Activated naive CD4-positive, alpha-beta T cell treated with anti-CD3 and anti-CD28 coated beads, Interleukin-2, amount 50 U/mL, for 24 hours (primary cell): Measurements from ENCODE around the gene DCK.
A peak's percentile ranks its signal among the peaks of the same experiment; 100 is the strongest.
"Not testable (repeated sequence)": the region's sequence is repeated elsewhere in the genome, so short reads cannot be mapped to it uniquely, and the experiment has no call there.

Source experiments
- H3K27ac Mint-ChIP-seq: one replicate; pipeline ENCODE4 v1.8.0; 2021; ENCODE audit warnings: mild to moderate bottlenecking, mixed read lengths
- H3K27me3 Mint-ChIP-seq: one replicate; pipeline ENCODE4 v1.8.0; 2021; ENCODE audit warnings: mixed read lengths
- H3K36me3 Mint-ChIP-seq: one replicate; pipeline ENCODE4 v1.8.0; 2021; ENCODE audit warnings: mixed read lengths
- H3K4me1 Mint-ChIP-seq: one replicate; pipeline ENCODE4 v1.8.0; 2021; ENCODE audit warnings: mixed read lengths
- H3K4me3 Mint-ChIP-seq: one replicate; pipeline ENCODE4 v1.8.0; 2021; ENCODE audit warnings: mild to moderate bottlenecking, mixed read lengths
- H3K9me3 Mint-ChIP-seq: one replicate; pipeline ENCODE4 v1.8.0; 2021; ENCODE audit warnings: mixed read lengths

DCK gene

DNA sequence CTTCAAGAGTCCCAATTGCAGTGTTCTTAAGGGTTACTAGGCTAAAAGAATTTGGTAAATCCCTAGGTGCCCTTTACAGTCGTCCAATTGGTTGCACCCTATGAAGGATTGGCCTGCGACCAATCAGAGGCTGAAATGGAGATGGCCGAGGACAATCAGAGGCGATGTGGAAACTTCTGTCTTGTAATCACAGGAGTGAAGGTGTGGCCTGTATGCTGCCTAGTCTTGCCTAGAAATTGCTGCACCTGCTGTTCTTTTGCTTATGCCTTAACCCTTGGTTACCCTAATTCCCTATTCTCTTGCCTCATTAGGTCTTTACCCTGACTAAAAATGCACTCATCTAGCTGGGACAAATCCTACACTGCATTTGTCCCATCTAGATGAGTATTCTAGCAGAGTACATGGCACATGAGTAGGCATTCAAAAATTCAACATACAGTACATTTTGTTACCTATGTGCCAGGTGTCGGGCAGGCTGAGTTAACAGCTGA, 1.0 kb upstream of the DCK start:
- peaks cover 35% of the 10 kb centered on the region for H3K4me1 Mint-ChIP-seq
- H3K4me3 Mint-ChIP-seq, result peak overlapping the region; percentile 94
- H3K27me3 Mint-ChIP-seq, result no peaks in the 10 kb centered on the region
- H3K9me3 Mint-ChIP-seq, result no peaks in the 10 kb centered on the region
- peak overlapping the region; percentile 92 for H3K27ac Mint-ChIP-seq
- no peaks in the 10 kb centered on the region for H3K36me3 Mint-ChIP-seq

DNA sequence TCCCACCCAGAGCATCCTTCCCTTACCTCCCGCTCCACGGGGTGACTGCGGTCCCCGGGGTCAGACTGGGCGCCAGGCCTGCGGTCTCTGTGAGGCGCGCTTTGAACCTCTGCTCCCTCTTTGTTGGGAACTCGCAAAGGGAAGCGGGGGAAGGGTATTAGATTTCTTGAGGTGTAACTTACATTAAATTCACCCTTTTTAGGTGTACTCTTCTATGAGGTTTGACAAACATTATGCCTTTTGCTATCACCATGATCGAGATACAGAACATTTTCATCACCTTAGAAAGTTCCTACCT, 569 bp downstream of the DCK start:
- peak overlapping the region; percentile 91 for H3K27ac Mint-ChIP-seq
- H3K4me1 Mint-ChIP-seq, result peaks cover 50% of the 10 kb centered on the region
- peaks cover 4% of the 10 kb centered on the region for H3K36me3 Mint-ChIP-seq
- peak overlapping the region; percentile 94 for H3K4me3 Mint-ChIP-seq
- H3K27me3 Mint-ChIP-seq, result no peaks in the 10 kb centered on the region
- H3K9me3 Mint-ChIP-seq, result no peaks in the 10 kb centered on the region

DNA sequence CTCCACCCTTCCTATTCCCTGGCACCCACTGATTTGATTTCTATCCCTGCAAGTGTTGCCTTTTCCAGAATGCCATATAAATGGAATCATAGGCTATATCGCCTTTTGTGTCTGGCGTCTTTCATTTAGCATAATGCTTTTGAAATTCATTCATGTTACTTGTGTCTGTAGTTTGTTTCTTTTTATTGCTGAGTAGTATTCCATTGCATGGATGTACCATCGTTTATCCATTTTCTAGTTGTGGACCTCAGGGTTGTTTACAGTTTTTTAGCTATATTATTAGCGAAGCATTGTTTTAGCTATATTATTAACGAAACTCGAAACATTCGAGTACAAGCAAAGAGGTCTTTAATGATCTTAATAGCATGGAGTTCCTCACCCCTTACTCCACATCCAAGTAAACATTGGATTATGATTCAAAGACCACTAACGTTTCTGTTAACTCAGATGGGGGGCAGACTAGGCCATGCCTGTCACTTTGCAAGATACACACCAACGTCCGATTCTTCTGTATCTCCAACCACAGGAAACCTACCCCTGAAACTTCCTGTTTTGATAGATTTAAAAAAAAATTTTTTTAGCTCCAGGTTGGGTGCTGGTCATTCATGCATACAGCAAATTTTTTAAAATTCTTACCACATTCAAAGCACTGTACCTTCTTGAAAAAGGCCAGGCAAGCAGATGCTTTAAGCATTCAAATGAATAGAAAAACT, 1.1 kb downstream of the DCK start:
- Mint-ChIP-seq H3K4me3 (peak overlapping the region; percentile 94), H3K9me3 (no peaks in the 10 kb centered on the region), H3K27me3 (no peaks in the 10 kb centered on the region), H3K36me3 (peaks cover 9% of the 10 kb centered on the region), H3K4me1 (peaks cover 56% of the 10 kb centered on the region), H3K27ac (peak overlapping the region; percentile 91)

DNA sequence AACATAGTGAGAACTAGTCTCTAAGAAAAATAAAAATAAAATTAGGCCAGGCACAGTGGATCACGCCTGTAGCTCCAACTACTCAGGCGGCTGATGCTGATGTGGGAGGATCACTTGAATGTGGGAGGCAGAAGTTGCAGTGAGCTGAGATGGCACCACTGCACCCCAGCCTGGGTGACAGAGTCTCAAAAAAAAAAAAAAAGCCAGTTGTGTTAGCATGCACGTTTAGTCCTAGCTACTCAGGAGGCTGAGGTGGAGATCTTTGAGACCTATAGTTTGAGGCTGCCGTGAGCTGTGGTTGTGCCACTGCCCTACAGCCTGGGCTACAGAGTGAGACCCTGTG, 2.5 kb downstream of the DCK start:
- Mint-ChIP-seq H3K27me3 (no peaks in the 10 kb centered on the region), H3K4me3 (peak overlapping the region; percentile 94), H3K36me3 (peaks cover 23% of the 10 kb centered on the region), H3K9me3 (no peaks in the 10 kb centered on the region), H3K4me1 (peaks cover 70% of the 10 kb centered on the region), H3K27ac (peak overlapping the region; percentile 91)

DNA sequence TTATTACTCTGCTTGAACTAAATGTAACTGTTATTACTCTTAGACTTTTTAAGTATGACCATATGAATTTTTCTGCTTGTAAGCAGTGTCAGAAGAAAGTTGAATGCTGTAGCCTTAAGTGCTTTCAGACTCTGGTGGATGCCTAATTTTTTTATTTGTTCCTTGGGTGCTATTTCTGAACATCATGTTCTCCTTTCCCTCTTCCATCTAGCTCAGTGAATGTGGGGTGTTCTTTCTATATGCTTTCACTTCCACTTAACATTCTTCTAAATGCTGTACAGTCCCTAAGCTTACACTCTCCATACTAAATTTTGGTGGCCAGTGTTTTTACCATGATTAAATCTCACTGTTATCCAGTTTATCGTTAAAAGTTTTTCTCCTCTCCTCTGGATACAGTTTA, 3.6 kb downstream of the DCK start:
- peaks cover 32% of the 10 kb centered on the region for H3K36me3 Mint-ChIP-seq
- peak overlapping the region; percentile 72 for H3K27ac Mint-ChIP-seq
- H3K27me3 Mint-ChIP-seq, result no peaks in the 10 kb centered on the region
- H3K9me3 Mint-ChIP-seq, result peaks cover 3% of the 10 kb centered on the region
- H3K4me3 Mint-ChIP-seq, result peak overlapping the region; percentile 94
- H3K4me1 Mint-ChIP-seq, result peaks cover 81% of the 10 kb centered on the region

DNA sequence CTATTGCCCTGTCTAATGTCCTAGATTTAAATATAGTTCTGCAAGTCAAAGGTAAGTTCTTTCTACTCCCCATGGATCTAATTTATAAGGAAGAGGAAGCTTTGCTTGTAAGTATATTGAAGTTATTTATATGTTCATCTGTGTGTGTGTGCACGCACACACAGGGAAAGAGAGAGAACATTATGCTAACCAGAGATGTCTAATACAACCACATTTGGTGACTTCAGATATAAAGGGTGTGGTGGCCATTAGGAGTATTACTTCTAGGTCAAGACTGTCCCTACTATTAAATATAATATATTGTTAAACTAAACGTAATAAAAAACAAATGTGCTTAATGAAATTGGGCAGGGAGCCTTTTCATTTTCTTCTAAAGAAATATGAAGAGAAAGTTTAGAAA, 4.1 kb downstream of the DCK start:
- peak overlapping the region; percentile 72 for H3K27ac Mint-ChIP-seq
- H3K36me3 Mint-ChIP-seq, result peaks cover 34% of the 10 kb centered on the region
- H3K9me3 Mint-ChIP-seq, result peaks cover 5% of the 10 kb centered on the region
- H3K4me1 Mint-ChIP-seq, result peaks cover 85% of the 10 kb centered on the region
- H3K27me3 Mint-ChIP-seq, result no peaks in the 10 kb centered on the region
- peak overlapping the region; percentile 94 for H3K4me3 Mint-ChIP-seq

DNA sequence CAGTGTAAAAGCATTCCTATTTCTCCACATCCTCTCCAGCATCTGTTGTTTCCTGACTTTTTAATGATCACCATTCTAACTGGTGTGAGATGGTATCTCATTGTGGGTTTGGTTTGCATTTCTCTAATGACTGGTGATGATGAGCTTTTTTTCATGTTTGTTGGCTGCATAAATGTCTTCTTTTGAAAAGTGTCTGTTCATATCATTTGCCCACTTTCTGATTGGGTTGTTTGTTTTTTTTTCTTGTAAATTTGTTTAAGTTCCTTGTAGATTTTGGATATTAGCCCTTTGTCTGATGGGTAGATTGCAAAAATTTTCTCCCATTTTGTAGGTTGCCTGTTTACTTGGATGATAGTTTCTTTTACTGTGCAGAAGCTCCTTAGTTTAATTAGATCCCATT, 6.2 kb downstream of the DCK start:
- not testable (repeated sequence) for H3K27me3 Mint-ChIP-seq, H3K4me3 Mint-ChIP-seq, H3K9me3 Mint-ChIP-seq
- peaks cover 99% of the 10 kb centered on the region for H3K4me1 Mint-ChIP-seq
- peak overlapping the region; percentile 36 for H3K27ac Mint-ChIP-seq
- peaks cover 37% of the 10 kb centered on the region for H3K36me3 Mint-ChIP-seq

DNA sequence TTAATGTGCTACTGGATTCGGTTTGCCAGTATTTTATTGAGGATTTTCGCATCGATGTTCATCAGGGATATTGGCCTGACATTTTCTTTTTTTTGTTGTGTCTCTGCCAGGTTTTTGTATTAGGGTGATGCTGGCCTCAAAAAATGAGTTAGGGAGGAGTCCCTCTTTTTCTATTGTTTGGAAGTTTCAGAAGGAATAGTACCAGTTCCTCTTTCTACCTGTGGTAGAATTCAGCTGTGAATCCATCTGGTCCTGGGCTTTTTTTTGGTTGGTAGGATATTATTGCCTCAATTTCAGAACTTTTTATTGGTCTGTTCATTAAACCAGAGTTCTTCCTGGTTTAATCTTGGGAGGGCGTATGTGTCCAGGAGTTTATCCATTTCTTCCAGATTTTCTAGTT, 7.9 kb downstream of the DCK start:
- not testable (repeated sequence) for H3K27me3 Mint-ChIP-seq, H3K9me3 Mint-ChIP-seq
- Mint-ChIP-seq H3K4me1 (peaks cover 91% of the 10 kb centered on the region), H3K27ac (peak overlapping the region; percentile 75), H3K36me3 (peaks cover 37% of the 10 kb centered on the region), H3K4me3 (peak overlapping the region; percentile 13)

DNA sequence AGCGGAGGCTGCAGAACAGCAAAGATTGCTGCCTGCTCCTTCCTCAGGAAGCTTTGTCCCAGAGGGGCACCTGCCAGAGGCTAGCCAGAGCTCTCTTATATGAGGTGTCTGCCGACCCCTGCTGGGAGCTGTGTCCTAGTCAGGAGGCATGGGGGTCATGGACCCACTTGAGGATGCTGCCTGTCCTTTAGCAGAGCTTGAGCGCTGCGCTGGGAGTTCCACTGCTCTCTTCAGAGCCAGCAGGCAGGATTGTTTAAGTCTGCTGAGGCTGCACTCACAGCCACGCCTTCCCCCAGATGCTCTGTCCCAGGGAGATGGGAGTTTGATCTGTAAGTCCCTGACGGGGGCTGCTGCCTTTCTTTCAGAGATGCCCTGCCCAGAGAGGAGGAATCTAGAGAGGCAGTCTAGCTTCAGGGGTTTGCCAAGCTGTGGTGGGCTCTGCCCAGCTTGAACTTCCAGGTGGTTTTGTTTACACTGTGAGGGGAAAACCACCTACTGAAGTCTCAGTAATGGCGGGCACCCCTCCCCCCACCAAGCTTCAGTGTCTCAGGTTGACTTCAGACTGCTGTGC, 10.9 kb downstream of the DCK start:
- H3K36me3 Mint-ChIP-seq, result peaks cover 30% of the 10 kb centered on the region
- H3K27ac Mint-ChIP-seq, result peak overlapping the region; percentile 93
- H3K27me3 Mint-ChIP-seq, result no peaks in the 10 kb centered on the region
- peaks cover 5% of the 10 kb centered on the region for H3K9me3 Mint-ChIP-seq
- peaks cover 88% of the 10 kb centered on the region for H3K4me1 Mint-ChIP-seq
- H3K4me3 Mint-ChIP-seq, result peak overlapping the region; percentile 62

DNA sequence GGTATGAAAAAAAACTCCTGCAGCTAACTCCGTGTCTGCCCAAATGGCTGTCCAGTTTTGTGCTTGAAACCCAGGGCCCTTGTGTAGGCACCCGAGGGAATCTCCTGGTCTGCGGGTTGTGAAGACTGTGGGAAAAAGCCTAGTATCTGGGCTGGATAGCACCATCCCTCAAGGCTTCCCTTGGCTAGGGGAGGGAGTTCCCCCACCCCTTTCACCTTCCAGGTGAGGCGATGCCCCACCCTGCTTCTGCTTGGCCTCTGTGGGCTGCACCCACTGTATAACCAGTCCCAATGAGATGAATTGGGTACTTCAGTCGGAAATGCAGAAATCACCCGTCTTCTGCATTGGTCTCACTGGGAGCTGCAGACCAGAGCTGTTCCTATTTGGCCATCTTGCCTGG, 11.6 kb downstream of the DCK start:
- peaks cover 88% of the 10 kb centered on the region for H3K4me1 Mint-ChIP-seq
- H3K27ac Mint-ChIP-seq, result peak overlapping the region; percentile 68

DNA sequence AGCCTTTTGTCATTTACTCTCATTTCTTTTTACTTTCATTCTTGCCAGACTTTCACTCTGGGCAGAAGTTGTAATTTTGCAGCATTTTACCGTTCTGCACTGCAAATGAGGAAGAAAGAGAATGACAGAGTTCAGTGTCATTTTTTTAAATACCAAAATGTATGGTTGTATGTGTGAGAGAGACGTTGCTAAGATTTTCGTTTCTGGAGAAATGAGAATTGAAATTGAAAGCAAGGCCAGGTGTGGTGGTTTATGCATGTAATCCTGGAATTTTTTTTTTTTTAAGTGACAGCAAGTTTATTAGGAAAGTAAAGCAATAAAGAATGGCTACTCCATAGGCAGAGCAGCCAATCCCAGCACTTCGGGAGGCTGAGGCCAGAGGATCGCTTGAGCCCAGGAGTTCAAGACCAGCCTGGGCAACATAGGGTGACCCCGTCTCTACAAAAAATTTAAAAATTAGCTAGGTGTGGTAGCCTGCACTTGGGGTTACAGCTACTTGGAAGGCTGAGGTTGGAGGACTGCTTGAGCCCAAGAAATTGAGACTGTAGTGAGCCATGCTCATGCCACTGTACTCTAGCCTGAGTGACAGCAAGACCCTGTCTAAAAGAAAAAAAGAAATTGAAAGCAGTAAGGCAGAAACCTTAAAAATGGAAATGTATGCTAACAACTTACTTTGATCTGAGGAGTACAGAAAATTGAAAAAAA, 12.9 kb downstream of the DCK start:
- Mint-ChIP-seq H3K9me3 (peaks cover 5% of the 10 kb centered on the region), H3K27me3 (no peaks in the 10 kb centered on the region), H3K36me3 (peaks cover 10% of the 10 kb centered on the region), H3K4me1 (peaks cover 77% of the 10 kb centered on the region), H3K4me3 (peak overlapping the region; percentile 80), H3K27ac (peak overlapping the region; percentile 96)

More for the DNA sequence above, 11.6 kb downstream of the DCK start:
- not testable (repeated sequence) for H3K27me3 Mint-ChIP-seq, H3K9me3 Mint-ChIP-seq
- Mint-ChIP-seq H3K36me3 (peaks cover 24% of the 10 kb centered on the region), H3K4me3 (peak overlapping the region; percentile 24)

DNA sequence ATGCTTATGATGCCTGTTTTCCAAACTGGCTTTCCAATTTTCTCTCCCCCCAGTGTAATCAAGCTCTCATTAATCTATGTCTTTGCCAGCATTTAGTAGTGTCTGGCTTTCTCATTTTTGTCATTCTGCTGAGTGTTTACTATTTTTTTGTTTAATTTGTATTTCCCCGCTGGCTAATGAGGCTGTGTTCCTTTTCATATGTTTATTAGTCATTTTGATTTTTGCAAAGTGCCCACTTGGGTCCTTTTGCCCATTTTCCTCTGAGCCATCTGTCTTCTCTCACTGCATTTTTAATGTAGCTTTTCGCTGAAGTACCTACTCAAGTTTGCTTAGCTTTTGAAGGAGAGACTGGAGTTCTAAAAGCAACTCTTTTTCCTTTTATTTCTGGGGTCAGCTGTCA, 14.7 kb downstream of the DCK start:
- Mint-ChIP-seq H3K4me3 (no peak overlapping the region), H3K27ac (peak overlapping the region; percentile 83), H3K36me3 (peaks cover 4% of the 10 kb centered on the region), H3K27me3 (no peaks in the 10 kb centered on the region), H3K9me3 (no peaks in the 10 kb centered on the region), H3K4me1 (peaks cover 63% of the 10 kb centered on the region)

DNA sequence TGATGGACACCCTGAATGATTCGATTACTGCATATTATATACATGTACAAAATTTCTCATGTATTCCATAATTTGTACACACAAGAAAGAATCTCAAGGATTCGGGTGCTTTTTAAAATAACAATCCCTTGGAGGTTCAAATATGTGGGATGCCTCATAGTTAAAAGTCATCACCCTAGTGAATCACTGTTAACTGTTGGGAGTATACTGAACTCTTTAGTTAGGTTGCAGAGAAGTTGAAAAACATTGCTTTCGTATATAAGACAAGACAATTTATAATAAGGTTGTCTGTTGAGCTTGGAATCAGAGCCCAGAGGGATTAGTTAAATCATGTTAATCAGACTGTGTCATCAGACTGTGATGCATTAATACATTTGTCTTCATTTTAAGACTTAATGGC, 15.6 kb downstream of the DCK start:
- H3K4me3 Mint-ChIP-seq, result no peak overlapping the region

DNA sequence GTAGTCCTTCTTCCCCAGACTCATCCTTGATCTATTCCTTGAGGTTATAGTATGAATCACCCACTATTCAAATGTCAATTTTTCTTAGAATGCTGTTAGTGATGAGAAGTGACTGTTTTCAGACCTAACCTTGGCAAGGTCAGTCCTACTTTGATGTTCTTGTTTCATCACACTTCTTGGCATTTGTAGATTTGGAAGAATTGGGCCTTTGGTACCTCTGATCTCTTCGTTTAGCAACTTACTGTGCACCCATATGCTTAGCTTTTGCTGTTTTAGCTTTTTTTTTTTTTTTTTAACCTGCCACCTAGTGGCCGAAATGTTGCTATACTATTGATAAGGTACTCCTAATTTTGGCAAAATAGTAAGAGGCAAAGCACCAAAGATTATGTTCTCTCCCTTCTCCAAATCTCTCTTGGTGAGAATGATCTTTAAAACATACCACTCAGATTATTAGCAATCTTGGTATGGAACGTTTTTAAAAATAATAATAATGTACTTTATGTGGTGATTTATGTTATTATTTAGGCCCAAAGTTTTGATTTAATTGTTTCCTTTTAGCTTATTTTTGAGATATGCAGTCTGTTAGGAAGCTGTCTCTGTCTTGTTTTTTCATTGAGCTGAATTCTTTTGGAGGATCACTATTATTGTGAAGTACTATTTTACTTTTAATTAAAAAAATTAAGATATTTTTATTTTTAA, 16.6 kb downstream of the DCK start:
- no peak overlapping the region for H3K4me3 Mint-ChIP-seq
- H3K27me3 Mint-ChIP-seq, result no peaks in the 10 kb centered on the region
- peaks cover 56% of the 10 kb centered on the region for H3K4me1 Mint-ChIP-seq
- H3K9me3 Mint-ChIP-seq, result no peaks in the 10 kb centered on the region
- H3K27ac Mint-ChIP-seq, result peak overlapping the region; percentile 38
- H3K36me3 Mint-ChIP-seq, result peaks cover 5% of the 10 kb centered on the region

More for the DNA sequence above, 15.6 kb downstream of the DCK start:
- Mint-ChIP-seq H3K27me3 (no peaks in the 10 kb centered on the region), H3K27ac (peak overlapping the region; percentile 78), H3K4me1 (peaks cover 61% of the 10 kb centered on the region), H3K36me3 (peaks cover 5% of the 10 kb centered on the region), H3K9me3 (no peaks in the 10 kb centered on the region)

DNA sequence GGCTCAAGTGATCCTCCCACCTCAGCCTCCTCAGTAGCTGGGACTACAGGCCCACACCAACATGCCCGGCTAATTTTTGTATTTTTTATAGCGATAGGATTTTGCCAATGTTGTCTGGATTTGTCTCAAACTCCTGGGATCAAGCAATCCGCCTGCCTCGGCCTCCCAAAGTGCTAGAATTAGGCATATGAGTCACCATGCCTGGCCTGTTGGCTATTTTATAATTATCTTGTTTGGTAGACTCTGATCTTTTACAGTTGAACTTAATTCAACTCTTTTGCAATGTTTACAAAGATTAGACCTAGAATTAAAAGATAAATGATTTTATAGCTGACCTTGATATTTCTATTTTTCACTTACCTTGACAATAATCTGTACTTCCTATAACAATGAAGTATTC, 18.0 kb downstream of the DCK start:
- H3K9me3 Mint-ChIP-seq, result no peaks in the 10 kb centered on the region
- H3K27ac Mint-ChIP-seq, result no peak overlapping the region
- no peaks in the 10 kb centered on the region for H3K27me3 Mint-ChIP-seq
- no peak overlapping the region for H3K4me3 Mint-ChIP-seq
- peaks cover 50% of the 10 kb centered on the region for H3K4me1 Mint-ChIP-seq
- H3K36me3 Mint-ChIP-seq, result peaks cover 7% of the 10 kb centered on the region

DNA sequence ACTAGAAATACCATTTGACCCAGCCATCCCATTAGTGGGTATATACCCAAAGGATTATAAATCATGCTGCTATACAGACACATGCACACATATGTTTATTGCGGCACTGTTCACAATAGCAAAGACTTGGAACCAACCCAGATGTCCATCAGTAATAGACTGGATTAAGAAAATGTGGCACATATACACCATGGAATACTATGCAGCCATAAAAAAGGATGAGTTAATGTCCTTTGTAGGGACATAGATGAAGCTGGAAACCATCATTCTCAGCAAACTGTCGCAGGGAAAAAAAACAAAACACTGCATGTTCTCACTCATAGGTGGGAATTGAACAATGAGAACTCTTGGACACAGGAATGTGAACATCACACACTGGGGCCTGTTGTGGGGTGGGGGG, 23.9 kb downstream of the DCK start:
- H3K27ac Mint-ChIP-seq, H3K27me3 Mint-ChIP-seq, H3K9me3 Mint-ChIP-seq, H3K4me3 Mint-ChIP-seq: not testable (repeated sequence)
- Mint-ChIP-seq H3K36me3 (peaks cover 11% of the 10 kb centered on the region), H3K4me1 (peaks cover 35% of the 10 kb centered on the region)
